GM20000 (cell line): Measurements from ENCODE around the gene KRT72.

Experiments
- DNase-seq: peaks from one replicate; pipeline ENCODE4 v3.0.0; 2012; ENCODE audit warnings: low spot score
- CTCF ChIP-seq: IDR thresholded peaks from 2 replicates; pipeline ENCODE4 v1.5.1; 2012; ENCODE audit warnings: mild to moderate bottlenecking, control low read depth; ENCODE audit errors: extremely low read depth, missing control alignments

The KRT72 gene

GRCh38 chr12:52612431-52613383 lies 11.4 kb upstream of the KRT72 start:
- no peak for TF ChIP-seq CTCF

GRCh38 chr12:52611080-52611468 lies 9.8 kb upstream of the KRT72 start:
- TF ChIP-seq CTCF, result no peak
- DNase-seq, result no peak

More at GRCh38 chr12:52612431-52613383, 11.4 kb upstream of the KRT72 start:
- no peak for DNase-seq

- no peak for TF ChIP-seq CTCF
- no peak for DNase-seq
These were observed 7.8 kb upstream of the KRT72 start for GRCh38 chr12:52608826-52609630.

- no peak for TF ChIP-seq CTCF
- no peak for DNase-seq
These were observed 6.9 kb upstream of the KRT72 start for GRCh38 chr12:52608161-52608560.

- no peak for TF ChIP-seq CTCF
These were observed 6.1 kb upstream of the KRT72 start for GRCh38 chr12:52607314-52607713.

GRCh38 chr12:52606581-52607218 lies 5.4 kb upstream of the KRT72 start:
- DNase-seq, result no peak
- no peak for TF ChIP-seq CTCF

More at GRCh38 chr12:52607314-52607713, 6.1 kb upstream of the KRT72 start:
- no peak for DNase-seq
